GM21619 (cell line): ENCODE results near the gene INSIG1.

Experiments
- ATAC-seq: cut with Tn5 transposase; IDR thresholded peaks from one replicate; pipeline ENCODE4 v1.9.1; 2021; ENCODE audit not compliant: unreplicated experiment

Gene INSIG1

DNA sequence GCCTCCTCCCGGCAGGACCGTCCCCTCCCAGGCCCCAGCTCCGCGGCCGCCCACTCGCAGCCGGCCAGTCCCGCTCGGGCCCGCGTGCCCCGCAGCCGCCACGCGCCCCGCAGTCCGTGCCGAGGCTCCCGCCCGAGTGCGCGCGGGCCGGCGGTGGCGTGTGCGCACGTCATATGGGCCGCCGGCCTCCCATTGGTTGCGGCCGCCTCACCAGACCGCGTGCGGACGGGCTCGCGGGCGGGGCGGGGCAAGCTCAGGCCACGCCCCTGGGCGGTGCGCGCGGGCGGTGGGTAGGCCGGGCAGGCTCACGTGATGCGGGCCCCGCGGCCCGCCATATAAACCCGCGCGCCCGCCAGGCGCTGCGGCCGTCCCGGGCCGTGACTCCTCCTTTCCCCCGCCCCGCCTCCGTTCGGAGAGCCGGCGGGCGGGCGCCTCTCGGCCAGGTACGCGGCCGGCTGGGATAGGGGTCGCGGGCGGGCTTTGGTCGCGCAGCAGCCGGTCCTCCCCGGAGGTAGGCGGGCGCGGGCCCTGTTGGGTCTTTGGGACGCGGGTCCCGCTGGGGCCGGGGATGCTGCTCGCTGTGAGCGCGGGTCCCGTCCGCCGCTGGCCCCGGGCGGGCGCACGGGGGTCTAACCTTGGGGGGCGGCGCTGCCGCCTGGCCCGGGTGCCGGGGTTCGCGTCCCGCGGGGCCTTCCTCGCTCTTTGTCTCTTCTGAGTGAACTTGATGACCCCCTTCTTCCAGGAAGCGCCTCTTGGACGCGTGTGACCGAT, at the start of gene INSIG1:
TSS of gene INSIG1 (plus strand) at position 362 of the 771 bp plus-strand sequence. CDS start at position 770, 408 bp downstream.
- peak; percentile 51 for ATAC-seq

DNA sequence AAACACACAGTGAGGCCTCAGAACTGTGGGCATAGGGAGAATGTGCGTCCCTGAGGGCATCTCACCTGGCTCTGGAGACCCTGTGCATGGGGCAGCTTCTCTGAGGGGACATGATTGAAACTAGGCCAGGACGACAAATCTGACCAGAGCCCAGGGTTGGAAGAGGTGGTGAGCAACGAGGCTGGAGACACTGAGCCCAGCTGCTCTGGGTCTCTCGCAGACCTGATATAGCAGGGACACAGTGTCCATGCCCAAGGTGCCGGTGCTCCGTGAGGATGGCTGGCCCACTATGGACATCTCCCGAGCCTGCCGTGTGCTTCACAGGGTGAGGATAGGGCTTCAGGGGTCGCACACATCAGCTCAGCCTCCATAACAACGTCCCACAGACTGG, 49.3 kb upstream of the INSIG1 start:
- no peak for ATAC-seq

DNA sequence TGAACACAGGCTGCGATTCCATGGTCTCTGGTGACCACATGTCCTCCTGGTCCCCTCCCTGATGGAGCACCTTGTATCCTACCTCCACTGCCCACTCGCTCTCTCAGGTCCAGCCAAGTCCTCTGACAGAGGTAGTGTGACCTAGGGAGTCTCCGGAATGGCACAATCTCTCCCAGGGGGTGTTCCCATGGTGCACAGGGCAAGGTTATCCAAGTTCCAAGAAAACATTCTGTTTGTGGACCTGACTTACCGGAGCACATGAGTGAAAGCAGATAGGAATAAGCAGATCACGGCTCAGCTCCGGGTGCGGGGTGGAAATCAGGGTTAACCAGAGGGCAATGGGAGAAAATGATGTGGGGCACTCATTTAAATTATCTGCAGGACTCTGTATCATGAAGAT, 45.8 kb upstream of the INSIG1 start:
- no peak for ATAC-seq

DNA sequence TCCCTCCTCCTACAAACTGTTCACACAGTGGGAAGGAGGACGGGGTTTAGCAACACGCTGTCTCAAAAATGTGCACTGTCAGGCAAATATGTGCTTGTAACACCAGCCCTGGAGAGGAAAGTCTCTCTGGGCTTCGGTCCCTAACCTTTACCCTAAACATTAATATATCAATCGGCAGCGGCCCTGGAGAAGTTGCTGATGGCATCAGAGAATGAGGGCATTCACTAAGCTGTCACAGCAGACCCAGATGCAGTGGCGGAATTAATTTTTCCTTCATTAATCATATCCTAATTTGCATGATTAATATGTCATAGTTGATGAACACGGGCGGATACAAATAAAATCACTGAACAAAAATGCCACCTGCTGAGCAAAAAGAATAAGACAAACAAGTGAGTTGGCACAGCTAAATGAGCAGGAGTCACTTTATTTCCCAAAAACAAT, 45.2 kb upstream of the INSIG1 start:
- no peak for ATAC-seq

DNA sequence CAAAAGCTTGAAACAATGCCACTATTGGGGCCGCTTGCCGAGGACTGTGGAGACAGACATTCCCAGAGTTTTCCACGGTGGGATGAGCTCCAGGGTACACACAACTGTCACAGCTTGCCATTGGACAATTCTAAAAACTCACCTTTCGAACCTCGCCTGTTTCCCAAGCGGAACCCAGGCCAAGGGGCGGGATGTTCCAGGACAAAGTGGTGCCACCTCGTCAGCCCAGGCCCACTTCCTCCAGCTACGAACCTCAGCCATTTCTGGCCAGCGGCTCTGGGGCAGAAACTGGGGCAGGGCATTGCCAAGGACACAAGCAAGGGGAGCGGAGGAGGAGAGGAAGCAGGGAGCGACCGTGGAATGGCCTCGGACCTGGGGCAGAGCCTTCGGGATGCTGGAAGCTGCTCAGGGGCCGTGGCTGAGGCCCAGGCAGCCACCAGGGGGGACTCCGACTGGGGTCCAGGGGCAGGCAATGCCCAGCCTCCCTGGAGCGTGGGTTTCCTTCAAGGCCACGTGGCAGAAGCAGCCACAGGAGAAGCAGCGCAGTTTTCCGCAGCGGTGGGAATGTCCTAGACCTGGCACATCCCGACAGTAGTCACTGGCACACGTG, 44.7 kb upstream of the INSIG1 start:
- ATAC-seq, result no peak

DNA sequence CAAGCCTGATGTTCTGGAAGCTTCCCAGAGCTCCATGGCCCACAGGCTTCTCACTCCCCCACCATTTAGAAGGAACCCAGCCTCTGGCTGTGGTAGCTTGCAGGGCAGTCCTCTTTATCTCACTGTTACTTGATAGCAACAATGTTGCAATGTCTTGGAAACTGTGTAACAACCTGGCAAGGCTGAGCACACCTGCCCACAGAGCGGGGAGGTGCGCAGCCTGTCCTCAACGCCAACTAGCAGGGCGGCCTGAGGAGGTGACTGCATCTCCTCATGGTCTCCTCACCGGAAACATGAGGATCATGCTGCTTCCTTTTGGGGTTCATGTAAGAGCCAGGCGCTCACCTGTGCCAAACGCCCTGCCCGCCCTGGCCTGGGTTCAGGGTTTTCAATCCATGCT, 43.7 kb upstream of the INSIG1 start:
- no peak for ATAC-seq

DNA sequence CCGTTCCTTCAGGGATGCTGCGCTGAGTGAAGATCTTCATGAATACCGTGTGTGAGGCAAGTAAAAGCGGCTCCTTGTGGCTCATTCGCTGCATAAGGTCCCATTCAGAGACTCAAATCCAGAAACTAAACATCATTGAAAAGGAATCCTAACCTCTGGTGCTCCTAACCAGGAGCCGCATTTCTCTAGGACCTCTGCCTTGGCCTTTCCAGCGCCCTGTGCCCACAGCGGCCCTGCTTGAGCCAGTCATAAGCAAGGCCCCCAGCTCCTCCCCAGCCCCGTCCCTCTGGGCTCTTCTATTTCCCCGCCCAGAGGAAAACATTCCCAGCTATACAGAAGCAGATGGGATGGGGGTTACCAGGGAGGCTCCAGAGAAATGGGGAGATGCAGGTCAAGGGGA, 42.6 kb upstream of the INSIG1 start:
- no peak for ATAC-seq

DNA sequence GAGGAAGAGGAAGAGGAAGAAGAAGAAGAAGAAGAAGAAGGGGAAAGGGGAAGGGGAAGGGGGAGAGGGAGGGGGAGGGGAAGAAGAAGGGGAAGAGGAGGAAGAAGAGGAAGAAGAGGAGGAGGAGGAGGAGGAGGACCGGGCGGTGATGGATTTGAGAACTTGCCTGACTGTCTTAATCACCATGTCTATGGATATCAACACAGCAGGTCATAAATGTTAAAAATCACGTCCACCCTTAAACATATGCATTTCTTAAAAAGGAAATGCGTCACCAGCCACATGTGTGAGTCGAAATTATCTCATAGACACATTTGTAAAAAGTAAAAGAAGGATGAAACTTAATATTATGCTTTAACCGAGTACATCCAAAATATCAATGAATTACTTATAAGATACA, 42.1 kb upstream of the INSIG1 start:
- no peak for ATAC-seq

DNA sequence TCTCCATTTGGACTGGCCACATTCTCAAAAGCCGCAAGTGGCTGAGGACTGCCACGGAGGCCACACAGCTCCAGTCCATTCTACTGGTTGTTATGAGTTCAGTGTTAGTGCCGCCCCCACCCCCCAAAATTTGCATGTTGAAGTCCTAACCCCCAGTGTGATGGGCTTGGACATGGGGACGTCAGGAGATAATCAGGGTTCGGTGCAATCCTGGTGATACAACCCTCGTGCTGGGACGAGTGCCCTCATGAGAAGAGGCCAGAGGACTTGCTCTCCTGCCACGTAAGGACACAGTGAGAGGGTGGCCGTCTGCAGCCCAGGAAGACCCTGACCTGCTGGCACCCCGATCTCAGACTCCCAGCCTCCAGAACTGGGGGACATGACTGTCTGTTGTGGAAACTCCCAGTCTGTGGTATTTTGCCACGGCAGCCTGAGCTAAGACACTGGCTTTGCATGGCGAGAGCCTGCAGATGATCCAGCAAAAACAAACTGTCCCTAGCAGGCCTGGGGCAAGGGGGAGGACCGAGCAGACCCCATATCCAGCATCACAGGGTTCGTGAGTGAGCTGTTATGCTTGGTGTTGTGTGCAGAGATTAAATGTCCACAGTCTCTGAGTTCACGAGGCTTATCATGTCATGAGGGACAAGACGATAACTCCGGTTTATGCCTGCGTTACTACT, 41.5 kb upstream of the INSIG1 start:
- no peak for ATAC-seq

DNA sequence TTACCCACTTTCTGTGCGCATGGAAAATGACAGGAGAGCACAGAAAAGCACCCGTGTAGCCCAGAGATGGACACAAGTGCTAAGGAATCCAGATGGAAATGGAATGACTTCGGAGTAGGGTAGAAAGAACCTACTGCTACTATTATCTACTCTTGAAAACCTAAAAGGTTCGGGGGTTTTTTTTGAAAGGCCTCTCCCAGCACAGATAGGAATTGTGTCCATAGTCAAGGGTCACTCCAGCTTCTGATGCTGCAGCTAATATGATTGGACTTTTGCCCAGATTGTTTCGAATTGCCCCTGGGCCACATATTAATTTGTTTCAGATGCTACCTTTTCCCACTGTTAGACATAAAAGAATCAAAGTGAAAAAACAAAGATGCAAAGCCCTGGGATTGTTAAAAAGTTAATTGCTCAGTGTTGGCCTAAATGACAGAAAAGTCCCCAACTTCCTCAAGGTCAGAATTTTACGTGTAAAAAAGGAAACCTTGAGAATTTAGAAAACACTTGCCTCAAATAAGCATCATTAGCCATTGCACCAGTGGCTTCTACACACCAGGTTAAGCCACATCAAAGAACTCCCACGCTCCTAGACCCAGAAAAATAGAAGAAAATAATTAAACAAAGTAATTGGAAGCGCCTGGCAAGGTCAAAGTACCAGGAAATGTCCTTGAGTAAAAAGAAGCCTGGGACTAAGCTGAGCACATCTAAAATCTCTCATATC, 40.8 kb upstream of the INSIG1 start:
- ATAC-seq, result no peak

DNA sequence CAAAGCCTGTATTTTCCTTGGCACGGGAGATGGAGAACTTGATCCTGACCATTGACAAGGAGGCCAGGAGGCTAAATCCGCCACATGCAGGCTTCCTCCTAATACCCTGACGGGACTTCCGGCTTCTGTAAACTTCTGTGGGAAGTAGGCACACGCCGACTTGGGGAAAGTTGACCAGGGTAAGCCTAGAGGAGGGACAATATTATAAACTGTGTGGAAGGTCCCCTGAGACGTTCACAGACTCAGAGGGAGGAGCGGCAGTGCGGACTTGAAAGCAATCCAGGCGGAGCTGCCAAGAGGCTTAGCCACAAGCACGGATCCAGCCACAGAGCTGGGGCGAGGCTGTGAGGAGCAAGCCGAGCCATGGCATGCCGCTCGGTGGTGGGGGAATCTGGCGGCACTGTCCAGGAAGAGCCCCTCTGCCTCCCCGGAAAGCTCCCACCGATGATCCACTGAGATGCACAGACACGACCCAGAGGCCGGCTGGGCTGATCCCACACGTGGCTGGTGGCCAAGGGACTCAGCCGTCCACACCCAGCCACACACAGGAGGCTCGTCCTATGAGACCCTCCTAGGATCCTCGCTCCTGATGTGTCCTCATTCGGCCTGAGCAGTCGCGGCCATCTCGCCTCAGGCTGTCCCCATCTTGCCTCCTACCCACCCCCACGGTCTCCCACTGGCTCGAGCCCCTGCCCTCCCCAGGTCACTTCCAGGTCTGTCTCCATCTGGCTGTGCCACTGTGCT, 40.0 kb upstream of the INSIG1 start:
- no peak for ATAC-seq

DNA sequence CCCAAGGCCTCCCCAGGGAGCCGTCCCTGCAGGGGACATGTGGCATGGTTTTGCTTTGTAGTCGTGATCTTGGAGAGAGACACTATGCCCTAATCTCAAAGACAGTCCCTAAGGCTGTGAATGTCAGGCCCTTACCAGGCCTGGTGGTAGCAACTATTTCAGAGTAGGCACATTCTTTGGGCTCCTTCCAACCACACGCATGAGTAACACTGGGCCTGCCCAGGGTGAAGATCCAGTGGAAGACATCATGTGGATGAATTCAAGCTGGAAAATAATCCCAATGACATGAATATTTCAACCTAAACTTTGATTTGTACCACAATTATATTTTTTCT, 39.5 kb upstream of the INSIG1 start:
- no peak for ATAC-seq

DNA sequence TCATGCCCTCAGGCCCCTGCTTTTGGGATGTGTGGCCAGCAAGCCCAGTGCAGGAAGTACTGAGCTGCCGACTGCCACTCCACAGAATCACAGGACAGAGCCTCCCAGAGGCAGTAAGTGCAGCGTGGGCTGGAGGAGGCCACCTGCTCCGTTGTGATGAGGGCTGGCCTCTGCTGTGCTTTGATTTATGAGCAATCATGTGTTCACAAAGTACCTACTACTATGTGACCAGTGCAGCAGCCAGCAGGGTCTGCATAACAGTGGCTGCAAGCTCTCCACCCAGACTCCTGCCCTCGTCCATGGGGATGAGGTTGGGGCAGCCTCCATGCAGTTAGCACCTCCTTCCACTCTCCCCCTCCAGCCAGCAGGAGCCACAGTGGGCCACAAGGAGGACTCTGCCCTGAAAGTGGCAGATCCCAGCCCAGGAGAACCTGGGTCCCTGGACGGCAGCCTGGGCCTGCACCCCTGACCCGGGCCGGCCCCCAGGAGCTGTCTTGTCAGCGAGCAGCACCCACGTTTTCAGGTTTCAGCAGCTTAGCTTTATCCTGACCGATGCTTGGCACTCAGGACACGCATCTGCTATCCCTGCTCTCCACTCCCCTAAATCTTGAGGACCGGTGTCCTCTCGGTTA, 37.7 kb upstream of the INSIG1 start:
- ATAC-seq, result no peak

DNA sequence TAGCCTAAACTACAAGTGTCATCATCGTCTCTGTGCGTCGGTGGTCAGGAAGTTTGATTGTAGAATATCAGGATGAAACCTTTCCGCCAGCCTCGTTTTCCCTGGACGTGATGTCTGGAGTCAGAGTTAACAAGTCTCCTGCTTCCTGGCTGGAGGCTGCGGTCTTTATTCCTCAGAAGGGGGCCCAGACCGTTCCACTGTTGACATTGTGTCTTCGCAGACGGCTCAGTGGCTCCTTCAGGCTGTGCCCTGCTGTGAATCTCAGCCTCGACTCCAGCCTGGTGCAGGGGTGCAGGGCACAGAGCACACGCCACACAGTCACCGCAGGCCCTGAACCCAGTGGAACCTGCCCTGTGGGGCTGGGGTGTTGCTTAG, 37.2 kb upstream of the INSIG1 start:
- no peak for ATAC-seq

DNA sequence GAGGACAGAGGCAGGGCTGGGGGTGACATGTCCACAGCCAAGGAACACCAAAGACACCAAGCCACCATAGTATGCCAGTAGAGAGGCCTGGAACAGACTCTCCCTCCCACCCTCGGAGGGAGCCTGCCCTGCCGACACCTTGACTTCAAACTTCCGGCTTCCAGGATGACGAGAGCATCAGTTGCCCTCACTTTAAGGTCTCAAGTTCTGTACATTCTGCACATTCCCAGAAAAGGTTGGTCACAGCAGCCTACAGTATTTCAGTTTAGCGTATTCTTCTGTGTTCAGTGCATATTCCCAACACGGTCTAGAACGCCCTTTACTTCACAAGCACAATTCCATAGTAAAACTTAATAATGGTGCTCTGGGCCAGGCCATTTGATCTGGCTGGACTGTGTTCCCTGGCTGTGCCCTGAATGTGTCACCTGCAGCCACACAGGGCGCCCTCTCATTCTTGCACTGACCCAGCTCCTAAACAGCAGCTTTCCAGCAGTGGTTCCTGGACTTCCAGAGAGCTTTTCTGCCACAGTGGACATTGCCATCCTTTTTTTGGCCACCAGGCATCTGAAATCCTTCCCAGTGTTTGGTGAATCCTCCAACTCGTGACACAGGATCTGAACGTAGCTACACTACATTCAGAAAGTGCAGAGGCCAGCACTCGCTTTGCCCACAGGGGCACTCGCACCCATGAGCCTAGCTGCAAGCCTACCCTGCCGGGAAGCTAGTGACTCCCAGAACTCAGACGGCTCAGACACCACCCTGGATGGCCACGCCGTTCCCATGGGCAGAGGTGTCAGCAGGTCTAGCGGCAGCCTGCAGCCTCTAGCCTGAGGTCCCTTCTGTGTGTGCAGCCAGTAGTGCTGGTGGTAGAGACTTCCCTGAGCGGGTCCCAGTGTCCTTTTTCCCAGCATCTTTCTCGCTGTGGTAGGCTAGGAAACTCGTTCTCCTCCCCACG, 36.4 kb upstream of the INSIG1 start:
- no peak for ATAC-seq

DNA sequence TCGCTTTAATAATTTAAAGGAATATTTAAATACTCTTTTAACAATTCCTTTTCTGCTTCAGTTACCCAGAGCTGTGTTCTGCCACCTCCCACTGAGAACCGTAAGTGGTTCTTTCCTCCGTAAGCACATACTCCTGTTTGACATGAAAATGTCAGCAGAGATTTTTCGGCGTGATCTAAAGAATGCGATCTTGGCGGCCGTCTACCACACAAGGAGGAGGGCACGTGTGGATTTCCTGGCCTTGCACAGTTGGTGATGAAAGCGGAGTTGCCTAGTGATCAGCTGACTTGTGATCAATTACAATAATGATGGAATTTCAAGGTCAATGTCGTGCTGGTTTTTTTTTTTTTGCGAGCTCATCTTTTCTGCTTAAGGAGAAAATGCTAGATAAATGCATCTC, 35.6 kb upstream of the INSIG1 start:
- no peak for ATAC-seq

DNA sequence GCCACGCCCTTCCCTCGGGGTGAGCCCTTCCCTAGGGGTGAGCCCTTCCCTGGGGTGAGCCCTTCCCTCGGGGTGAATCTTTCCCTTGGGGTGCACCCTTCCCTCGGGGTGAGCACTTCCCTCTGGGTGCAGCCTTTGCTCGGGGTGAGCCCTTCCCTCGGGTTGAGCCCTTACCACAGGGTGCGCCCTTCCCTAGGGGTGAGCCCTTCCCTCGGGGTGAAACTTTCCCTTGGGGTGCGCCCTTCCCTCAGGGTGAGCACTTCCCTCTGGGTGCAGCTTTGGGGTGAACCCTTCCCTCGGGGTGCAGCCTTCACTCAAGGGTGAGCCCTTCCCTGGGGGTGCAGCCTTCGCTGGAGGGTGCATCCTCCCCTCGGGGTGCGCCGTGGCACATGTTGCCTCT, 34.6 kb upstream of the INSIG1 start:
- ATAC-seq, result no peak

DNA sequence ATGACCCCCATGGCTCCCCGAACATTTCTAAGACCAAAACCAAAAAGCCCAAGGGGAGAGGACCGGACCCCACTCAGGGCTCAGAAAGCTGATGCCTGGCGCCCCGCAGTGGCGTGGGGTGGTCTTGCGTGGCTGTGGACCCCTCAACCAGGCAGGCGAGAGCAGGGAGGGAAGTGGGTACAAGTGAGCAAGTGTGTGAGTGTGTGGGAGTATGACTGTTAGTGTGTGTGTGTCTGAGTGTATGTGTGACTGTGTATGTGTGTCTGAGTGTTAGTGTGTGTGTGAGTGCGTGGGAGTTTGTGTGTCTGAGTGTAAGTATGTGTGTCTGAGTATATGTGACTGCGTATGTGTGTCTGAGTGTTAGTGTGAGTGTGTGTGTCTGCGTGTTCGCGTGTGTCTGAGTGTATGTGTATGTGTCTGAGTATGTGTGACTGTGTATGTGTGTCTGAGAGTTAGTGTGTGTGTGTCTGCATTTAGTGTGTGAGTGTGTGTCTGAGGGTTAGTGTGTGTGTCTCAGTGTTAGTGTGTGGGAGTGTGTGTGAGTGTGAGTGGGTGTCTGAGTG, 34.0 kb upstream of the INSIG1 start:
- no peak for ATAC-seq

DNA sequence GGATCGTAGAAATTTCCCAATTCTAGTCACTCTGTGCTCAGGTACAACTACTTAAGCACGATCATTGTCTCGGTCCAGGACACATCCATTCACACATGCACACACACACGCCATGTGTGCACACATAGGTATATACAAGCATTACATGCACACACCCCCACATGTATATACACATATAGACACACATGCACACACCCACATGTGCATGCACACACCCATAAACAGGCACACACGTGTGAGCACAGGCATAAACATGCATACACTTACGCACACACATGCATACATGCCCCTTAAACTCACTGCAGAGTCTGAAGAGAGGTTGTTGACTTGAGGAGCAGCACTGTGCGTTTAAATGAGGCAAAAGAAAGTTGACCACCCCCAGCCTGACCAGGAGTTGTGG, 32.5 kb upstream of the INSIG1 start:
- ATAC-seq, result no peak
